Measurements from ENCODE around the gene BBS9.
A peak's percentile ranks its signal among the peaks of the same experiment; 100 is the strongest.

BBS9 gene

DNA sequence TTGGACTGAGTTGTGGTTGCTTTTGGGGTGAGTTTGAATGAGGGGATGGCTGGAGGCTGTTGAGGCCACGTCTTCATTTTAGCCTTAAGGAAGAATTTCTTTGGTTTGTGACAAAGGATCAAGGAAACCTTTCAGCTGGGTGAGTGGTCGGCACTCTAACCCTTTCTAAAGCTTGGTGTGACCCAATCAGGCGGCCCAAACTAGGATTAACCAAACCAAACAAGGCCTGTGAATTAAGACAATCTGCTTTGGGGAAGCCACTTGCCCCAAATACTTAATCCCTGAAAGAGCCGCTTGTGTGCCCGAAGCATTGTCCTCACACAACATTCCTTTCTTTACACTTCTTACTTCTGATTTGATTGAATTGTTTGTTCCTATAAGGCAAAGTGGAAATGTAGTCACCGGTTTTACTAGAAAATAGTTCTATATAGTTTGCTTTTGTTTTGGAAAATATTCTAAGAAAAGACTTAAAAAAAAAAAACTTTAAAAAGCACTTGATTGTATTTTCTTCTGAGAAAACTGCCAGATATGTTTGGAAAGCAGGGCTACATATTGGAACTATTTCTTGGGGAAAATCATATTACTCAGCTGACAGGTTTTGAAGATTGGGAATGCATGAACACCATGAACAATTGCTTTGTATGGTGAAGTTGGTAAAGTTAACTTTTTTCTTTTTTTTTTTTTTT lies 503.6 kb downstream of the BBS9 start:
- Histone ChIP-seq H3K36me3 (ENCODE audit: control insufficient read depth in 1 of 2, insufficient read depth in 2 of 2, low read depth in 1 of 2, low read length in 2 of 2) (no peaks in the 10 kb centered on the region), H3K4ac (ENCODE audit: low read depth in 1 of 2, low read length in 2 of 2) (no peak overlapping the region), H4K8ac (ENCODE audit: low read length) (no peak overlapping the region), H2BK12ac (ENCODE audit: low read length in 2 of 2) (no peak overlapping the region), H2BK5ac (ENCODE audit: low read depth, low read length, poor library complexity, severe bottlenecking) (no peak overlapping the region), H2BK120ac (ENCODE audit: low read depth, low read length) (no peak overlapping the region), H3K9me3 (ENCODE audit: control insufficient read depth, low read length) (no peaks in the 10 kb centered on the region), H2AK5ac (ENCODE audit: low read length, severe bottlenecking) (no peak overlapping the region), H3K9ac (ENCODE audit: low read length) (no peak overlapping the region), H3K79me1 (replicated peaks; ENCODE audit: low read length, poor library complexity, severe bottlenecking) (no peaks in the 10 kb centered on the region), H4K91ac (ENCODE audit: low read length) (no peak overlapping the region), H2AFZ (ENCODE audit: low read depth, low read length) (no peak overlapping the region), H3K23ac (ENCODE audit: low read length in 2 of 2) (no peak overlapping the region), H2BK15ac (ENCODE audit: low read depth, poor library complexity, severe bottlenecking) (no peak overlapping the region), H3K4me2 (ENCODE audit: low read length, poor library complexity, severe bottlenecking) (no peak overlapping the region), H3K27me3 (ENCODE audit: control insufficient read depth in 1 of 2, insufficient read depth in 1 of 2, low read length in 2 of 2) (no peaks in the 10 kb centered on the region), H3K4me1 (ENCODE audit: control insufficient read depth, insufficient read depth, low read depth, low read length) (no peaks in the 10 kb centered on the region), H3K27ac (ENCODE audit: low read length, poor library complexity, severe bottlenecking) (no peak overlapping the region), H3K18ac (ENCODE audit: low read depth in 1 of 2, low read length in 2 of 2) (no peak overlapping the region), H3K14ac (ENCODE audit: low read length in 2 of 2) (no peak overlapping the region), H3K4me3 (ENCODE audit: insufficient read depth in 1 of 2, low read depth in 1 of 2, low read length in 2 of 2) (no peak overlapping the region)
- DNase-seq = no peak
- WGBS = 95% methylated on average over 3 of the region's 6 CpGs

DNA sequence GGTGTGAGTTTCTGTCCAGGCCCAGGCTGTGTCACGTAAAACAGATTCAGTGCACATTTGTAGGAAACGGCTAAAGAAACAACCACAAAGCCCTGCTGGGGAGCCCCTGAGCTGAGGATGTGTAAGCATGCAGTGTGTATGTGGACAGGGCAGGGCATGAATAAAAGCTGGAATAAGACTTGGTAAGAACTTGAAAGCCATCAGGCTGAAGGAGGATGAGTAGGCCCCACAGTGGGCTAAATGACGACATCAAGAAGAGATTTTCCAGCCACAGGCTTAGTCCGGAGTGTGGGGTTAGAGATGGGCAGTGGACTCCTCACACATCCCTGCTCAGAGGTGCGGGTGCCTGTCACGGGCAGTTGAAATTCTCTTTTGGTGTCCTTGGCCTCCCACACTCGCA lies 505.2 kb downstream of the BBS9 start:
- 83% methylated on average over 7 of the region's 7 CpGs for WGBS

DNA sequence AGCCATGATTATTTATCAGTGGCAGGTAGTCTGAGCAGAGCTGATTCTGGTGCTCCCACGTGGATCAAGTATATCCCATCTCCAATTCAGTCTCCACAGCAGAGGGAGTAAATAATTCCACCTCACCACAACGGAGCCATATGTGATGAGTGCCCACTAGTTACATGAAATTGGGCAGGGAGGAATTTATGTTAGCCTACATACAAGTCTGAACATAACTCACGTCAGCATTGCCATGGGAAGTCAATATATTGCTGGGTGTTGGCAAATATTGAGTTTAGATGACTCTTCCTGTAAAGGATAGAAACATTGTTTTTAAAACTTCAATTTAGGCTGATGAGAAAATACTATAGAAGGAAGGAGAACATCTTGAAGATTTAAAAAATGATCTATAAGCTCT lies 507.0 kb downstream of the BBS9 start:
- Histone ChIP-seq H3K9ac (ENCODE audit: low read length) (no peak overlapping the region), H3K4me1 (ENCODE audit: control insufficient read depth, insufficient read depth, low read depth, low read length) (no peaks in the 10 kb centered on the region), H3K23ac (ENCODE audit: low read length in 2 of 2) (no peak overlapping the region), H2BK15ac (ENCODE audit: low read depth, poor library complexity, severe bottlenecking) (no peak overlapping the region), H2BK12ac (ENCODE audit: low read length in 2 of 2) (no peak overlapping the region), H3K36me3 (ENCODE audit: control insufficient read depth in 1 of 2, insufficient read depth in 2 of 2, low read depth in 1 of 2, low read length in 2 of 2) (no peaks in the 10 kb centered on the region), H2BK5ac (ENCODE audit: low read depth, low read length, poor library complexity, severe bottlenecking) (no peak overlapping the region), H4K8ac (ENCODE audit: low read length) (no peak overlapping the region), H3K4me3 (ENCODE audit: insufficient read depth in 1 of 2, low read depth in 1 of 2, low read length in 2 of 2) (no peak overlapping the region), H2BK120ac (ENCODE audit: low read depth, low read length) (no peak overlapping the region), H3K27me3 (ENCODE audit: control insufficient read depth in 1 of 2, insufficient read depth in 1 of 2, low read length in 2 of 2) (no peaks in the 10 kb centered on the region), H2AFZ (ENCODE audit: low read depth, low read length) (no peak overlapping the region), H4K91ac (ENCODE audit: low read length) (no peak overlapping the region), H3K4ac (ENCODE audit: low read depth in 1 of 2, low read length in 2 of 2) (no peak overlapping the region), H3K27ac (ENCODE audit: low read length, poor library complexity, severe bottlenecking) (no peak overlapping the region), H3K4me2 (ENCODE audit: low read length, poor library complexity, severe bottlenecking) (no peak overlapping the region), H3K14ac (ENCODE audit: low read length in 2 of 2) (no peak overlapping the region), H3K9me3 (ENCODE audit: control insufficient read depth, low read length) (no peaks in the 10 kb centered on the region), H3K18ac (ENCODE audit: low read depth in 1 of 2, low read length in 2 of 2) (no peak overlapping the region), H2AK5ac (ENCODE audit: low read length, severe bottlenecking) (no peak overlapping the region), H3K79me1 (replicated peaks; ENCODE audit: low read length, poor library complexity, severe bottlenecking) (no peaks in the 10 kb centered on the region)
- DNase-seq = no peak
- 94% methylated on average over 2 of the region's 3 CpGs for WGBS

More for the DNA sequence above, 505.2 kb downstream of the BBS9 start:
- no peak overlapping the region for H2BK15ac ChIP-seq (ENCODE audit: low read depth, poor library complexity, severe bottlenecking)
- H3K4me1 ChIP-seq (ENCODE audit: control insufficient read depth, insufficient read depth, low read depth, low read length) = no peaks in the 10 kb centered on the region
- no peak overlapping the region for H2BK12ac ChIP-seq (ENCODE audit: low read length in 2 of 2)
- no peak overlapping the region for H3K4me3 ChIP-seq (ENCODE audit: insufficient read depth in 1 of 2, low read depth in 1 of 2, low read length in 2 of 2)
- no peak overlapping the region for H4K8ac ChIP-seq (ENCODE audit: low read length)
- no peak overlapping the region for H3K23ac ChIP-seq (ENCODE audit: low read length in 2 of 2)
- H3K4me2 ChIP-seq (ENCODE audit: low read length, poor library complexity, severe bottlenecking) = no peak overlapping the region
- H3K18ac ChIP-seq (ENCODE audit: low read depth in 1 of 2, low read length in 2 of 2) = no peak overlapping the region
- H3K9ac ChIP-seq (ENCODE audit: low read length) = no peak overlapping the region
- H3K36me3 ChIP-seq (ENCODE audit: control insufficient read depth in 1 of 2, insufficient read depth in 2 of 2, low read depth in 1 of 2, low read length in 2 of 2) = no peaks in the 10 kb centered on the region
- no peak overlapping the region for H2AK5ac ChIP-seq (ENCODE audit: low read length, severe bottlenecking)
- H2BK5ac ChIP-seq (ENCODE audit: low read depth, low read length, poor library complexity, severe bottlenecking) = no peak overlapping the region
- H3K27ac ChIP-seq (ENCODE audit: low read length, poor library complexity, severe bottlenecking) = no peak overlapping the region
- H3K9me3 ChIP-seq (ENCODE audit: control insufficient read depth, low read length) = no peaks in the 10 kb centered on the region
- H3K4ac ChIP-seq (ENCODE audit: low read depth in 1 of 2, low read length in 2 of 2) = no peak overlapping the region
- H4K91ac ChIP-seq (ENCODE audit: low read length) = no peak overlapping the region
- H3K27me3 ChIP-seq (ENCODE audit: control insufficient read depth in 1 of 2, insufficient read depth in 1 of 2, low read length in 2 of 2) = no peaks in the 10 kb centered on the region
- no peaks in the 10 kb centered on the region for H3K79me1 ChIP-seq (replicated peaks; ENCODE audit: low read length, poor library complexity, severe bottlenecking)
- H3K14ac ChIP-seq (ENCODE audit: low read length in 2 of 2) = no peak overlapping the region
- no peak overlapping the region for H2BK120ac ChIP-seq (ENCODE audit: low read depth, low read length)
- DNase-seq = no peak
- no peak overlapping the region for H2AFZ ChIP-seq (ENCODE audit: low read depth, low read length)

DNA sequence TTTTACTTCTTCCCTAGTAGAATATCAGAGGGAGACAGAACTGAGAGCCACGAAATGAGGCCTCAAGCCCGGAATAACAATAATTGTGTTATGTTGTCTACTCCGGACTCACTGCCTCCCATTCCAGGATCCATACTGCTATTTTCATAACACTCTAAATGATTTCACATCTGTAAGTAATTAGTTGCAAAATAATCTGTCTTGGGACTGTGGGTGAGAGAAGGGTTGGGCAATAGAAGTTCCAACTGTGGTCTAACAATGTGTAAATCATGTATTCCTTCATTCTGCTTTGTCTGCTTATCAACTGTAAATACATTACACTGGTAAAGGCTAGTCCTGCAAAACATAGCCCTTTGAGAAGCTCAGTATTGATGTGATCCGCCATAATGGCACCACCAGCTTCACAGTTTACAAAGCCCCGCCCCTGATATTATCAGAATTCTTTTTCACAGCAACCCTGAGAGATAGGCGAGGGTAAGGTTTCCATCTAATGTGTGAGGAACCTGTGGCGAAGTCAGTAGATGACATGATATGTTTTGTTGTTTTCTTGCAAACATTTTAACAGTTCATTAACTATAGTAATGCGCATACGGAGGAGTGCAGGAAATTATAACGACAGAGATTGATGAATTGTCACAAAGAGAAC lies 510.3 kb downstream of the BBS9 start:
- H3K36me3 ChIP-seq (ENCODE audit: control insufficient read depth in 1 of 2, insufficient read depth in 2 of 2, low read depth in 1 of 2, low read length in 2 of 2) = no peaks in the 10 kb centered on the region
- H3K79me1 ChIP-seq (replicated peaks; ENCODE audit: low read length, poor library complexity, severe bottlenecking) = no peaks in the 10 kb centered on the region
- H2AFZ ChIP-seq (ENCODE audit: low read depth, low read length) = no peak overlapping the region
- 95% methylated on average over 6 of the region's 10 CpGs for WGBS
- H3K9me3 ChIP-seq (ENCODE audit: control insufficient read depth, low read length) = no peaks in the 10 kb centered on the region
- no peak overlapping the region for H3K14ac ChIP-seq (ENCODE audit: low read length in 2 of 2)
- peak overlapping the region in 1 of 2 experiments; percentile 24 for H3K4me3 ChIP-seq (ENCODE audit: insufficient read depth in 1 of 2, low read depth in 1 of 2, low read length in 2 of 2)
- H3K4me1 ChIP-seq (ENCODE audit: control insufficient read depth, insufficient read depth, low read depth, low read length) = no peaks in the 10 kb centered on the region
- no peak overlapping the region for H3K23ac ChIP-seq (ENCODE audit: low read length in 2 of 2)
- no peak overlapping the region for H2BK5ac ChIP-seq (ENCODE audit: low read depth, low read length, poor library complexity, severe bottlenecking)
- H2BK12ac ChIP-seq (ENCODE audit: low read length in 2 of 2) = no peak overlapping the region
- no peak overlapping the region for H2AK5ac ChIP-seq (ENCODE audit: low read length, severe bottlenecking)
- H3K4ac ChIP-seq (ENCODE audit: low read depth in 1 of 2, low read length in 2 of 2) = no peak overlapping the region
- no peak overlapping the region for H4K8ac ChIP-seq (ENCODE audit: low read length)
- H3K4me2 ChIP-seq (ENCODE audit: low read length, poor library complexity, severe bottlenecking) = no peak overlapping the region
- no peak overlapping the region for H2BK120ac ChIP-seq (ENCODE audit: low read depth, low read length)
- DNase-seq = no peak
- H3K27me3 ChIP-seq (ENCODE audit: control insufficient read depth in 1 of 2, insufficient read depth in 1 of 2, low read length in 2 of 2) = no peaks in the 10 kb centered on the region
- peak overlapping the region; percentile 32 for H3K9ac ChIP-seq (ENCODE audit: low read length)
- no peak overlapping the region for H4K91ac ChIP-seq (ENCODE audit: low read length)
- H2BK15ac ChIP-seq (ENCODE audit: low read depth, poor library complexity, severe bottlenecking) = no peak overlapping the region
- H3K27ac ChIP-seq (ENCODE audit: low read length, poor library complexity, severe bottlenecking) = no peak overlapping the region
- no peak overlapping the region for H3K18ac ChIP-seq (ENCODE audit: low read depth in 1 of 2, low read length in 2 of 2)
